OCI-LY3 (cell line): ENCODE measurements around the gene GDNF.

Experiments
- H2AFZ ChIP-seq: fragments of 200-600, 300-600 bp; shearing (Covaris generic); 2 replicates; pipeline ENCODE4 v1.6.0; 2014; ENCODE audit warnings: antibody characterized with exemption, low read depth, low read length
- H3K27ac ChIP-seq: fragments of 200-600, 300-600 bp; sonication (generic); 2 replicates; pipeline ENCODE4 v1.5.1; 2014; ENCODE audit warnings: mild to moderate bottlenecking, low read length, moderate library complexity, mixed read lengths
- H3K27me3 ChIP-seq: fragments of 200-600, 300-600 bp; sonication (generic); 2 replicates; pipeline ENCODE4 v1.6.1; 2014; ENCODE audit warnings: low read depth, low read length, mixed read lengths
- H3K36me3 ChIP-seq: fragments of 200-600, 300-600 bp; sonication (generic); replicated peaks from 2 replicates; pipeline ENCODE3; 2014; ENCODE audit warnings: low read depth, low read length, mixed read lengths
- H3K4me1 ChIP-seq: fragments of 300-600, 200-600 bp; sonication (generic); 2 replicates; pipeline ENCODE4 v1.6.1; 2014; ENCODE audit warnings: low read length, mixed read lengths
- H3K4me2 ChIP-seq: fragments of 200-600, 300-600 bp; sonication (generic); 2 replicates; pipeline ENCODE4 v1.6.1; 2014; ENCODE audit warnings: low read length, mixed read lengths
- H3K4me3 ChIP-seq: fragments of 300-600, 200-600 bp; sonication (generic); 2 replicates; pipeline ENCODE4 v1.5.1; 2014; ENCODE audit warnings: antibody characterized with exemption, mild to moderate bottlenecking, low read length, moderate library complexity
- H3K79me2 ChIP-seq: fragments of 300-600, 200-600 bp; shearing (Covaris generic); 2 replicates; pipeline ENCODE4 v1.6.1; 2014; ENCODE audit warnings: mild to moderate bottlenecking, low read length, mixed read lengths
- H3K9ac ChIP-seq: fragments of 300-600, 200-600 bp; shearing (Covaris generic); 2 replicates; pipeline ENCODE4 v1.6.0; 2014; ENCODE audit warnings: mild to moderate bottlenecking, low read length, moderate library complexity
- H3K9me3 ChIP-seq: fragments of 200-600, 300-600 bp; shearing (Covaris generic); 2 replicates; pipeline ENCODE4 v1.6.1; 2014; ENCODE audit warnings: low read length, mixed read lengths; ENCODE audit not compliant: insufficient read depth
- H4K20me1 ChIP-seq: fragments of 200-600, 300-600 bp; sonication (generic); 2 replicates; pipeline ENCODE4 v1.6.1; 2016; ENCODE audit warnings: low read length, mixed read lengths; ENCODE audit not compliant: insufficient read depth
- CTCF ChIP-seq: fragments of 200-600, 300-600 bp; sonication (generic); IDR thresholded peaks from 2 replicates; pipeline ENCODE4 v1.5.1; 2014; ENCODE audit warnings: antibody characterized with exemption, low read length, low read depth
- EZH2phosphoT487 ChIP-seq: fragments of 200-600 bp; shearing (Covaris generic); IDR thresholded peaks from 2 replicates; pipeline ENCODE4 v1.6.1; 2018; ENCODE audit warnings: antibody characterized with exemption, mixed run types, low read depth

The GDNF gene

GRCh38 chr5:37834542-37835379, 5.1 kb downstream of the GDNF start:
- H3K27ac ChIP-seq: no peak overlapping the region
- H3K4me1 ChIP-seq: no peaks in the 10 kb centered on the region
- H3K4me3 ChIP-seq: no peak overlapping the region
- no peaks in the 10 kb centered on the region for H3K36me3 ChIP-seq
- TF ChIP-seq CTCF: no peak
- no peak for TF ChIP-seq EZH2phosphoT487
- H3K79me2 ChIP-seq: no peaks in the 10 kb centered on the region
- no peak overlapping the region for H3K9ac ChIP-seq
- 0 out of 2 replicates have a peak, but pooled peaks cover 10% of the 10 kb centered on the region for H3K27me3 ChIP-seq
- H3K9me3 ChIP-seq: no peaks in the 10 kb centered on the region
- no peaks in the 10 kb centered on the region for H4K20me1 ChIP-seq
- H3K4me2 ChIP-seq: no peak overlapping the region
- H2AFZ ChIP-seq: no peak overlapping the region

- TF ChIP-seq CTCF (no peak), EZH2phosphoT487 (no peak)
- Histone ChIP-seq H2AFZ (no peak overlapping the region), H4K20me1 (no peaks in the 10 kb centered on the region), H3K36me3 (no peaks in the 10 kb centered on the region), H3K4me3 (no peak overlapping the region), H3K27me3 (0 out of 2 replicates have a peak, but pooled peaks cover 10% of the 10 kb centered on the region), H3K79me2 (no peaks in the 10 kb centered on the region), H3K9ac (no peak overlapping the region), H3K4me1 (no peaks in the 10 kb centered on the region), H3K9me3 (no peaks in the 10 kb centered on the region), H3K27ac (no peak overlapping the region), H3K4me2 (no peak overlapping the region)
Observed at GRCh38 chr5:37833990-37834389, 5.9 kb downstream of the GDNF start.

GRCh38 chr5:37831821-37832534, 7.9 kb downstream of the GDNF start:
- Histone ChIP-seq H3K4me1 (no peaks in the 10 kb centered on the region), H3K9ac (no peak overlapping the region), H4K20me1 (no peaks in the 10 kb centered on the region), H3K4me2 (no peak overlapping the region), H2AFZ (no peak overlapping the region), H3K36me3 (no peaks in the 10 kb centered on the region), H3K4me3 (no peak overlapping the region), H3K79me2 (no peaks in the 10 kb centered on the region), H3K27ac (no peak overlapping the region), H3K9me3 (no peaks in the 10 kb centered on the region), H3K27me3 (0 out of 2 replicates have a peak, but pooled peaks cover 10% of the 10 kb centered on the region)
- TF ChIP-seq EZH2phosphoT487 (no peak), CTCF (no peak)

- no peak overlapping the region for H3K4me3 ChIP-seq
- H3K27me3 ChIP-seq: 0 out of 2 replicates have a peak, but pooled peaks cover 10% of the 10 kb centered on the region
- H3K4me2 ChIP-seq: no peak overlapping the region
- no peaks in the 10 kb centered on the region for H4K20me1 ChIP-seq
- no peaks in the 10 kb centered on the region for H3K79me2 ChIP-seq
- H3K9me3 ChIP-seq: no peaks in the 10 kb centered on the region
- H2AFZ ChIP-seq: no peak overlapping the region
- H3K36me3 ChIP-seq: no peaks in the 10 kb centered on the region
- no peak overlapping the region for H3K27ac ChIP-seq
- no peak for TF ChIP-seq CTCF
- no peak for TF ChIP-seq EZH2phosphoT487
- H3K4me1 ChIP-seq: no peaks in the 10 kb centered on the region
- no peak overlapping the region for H3K9ac ChIP-seq
Observed at GRCh38 chr5:37830348-37830747, 9.5 kb downstream of the GDNF start.
